ENCODE data around the gene SERTAD2.

SERTAD2 gene

GRCh38 chr2:64622443-64623241 is 31.1 kb downstream of the SERTAD2 start:
- Histone ChIP-seq H3K9ac (ENCODE audit: low read depth, low read length) (no peak overlapping the region), H3K36me3 (ENCODE audit: insufficient read depth, low read length) (no peaks in the 10 kb centered on the region), H3K4me1 (ENCODE audit: insufficient read depth, low read length) (peaks cover 36% of the 10 kb centered on the region), H3K9me3 (ENCODE audit: control insufficient read depth, insufficient read depth, low read length) (no peaks in the 10 kb centered on the region)

GRCh38 chr2:64620661-64621060 is 33.1 kb downstream of the SERTAD2 start:
- Histone ChIP-seq H3K36me3 (ENCODE audit: insufficient read depth, low read length) (no peaks in the 10 kb centered on the region), H3K9me3 (ENCODE audit: control insufficient read depth, insufficient read depth, low read length) (no peaks in the 10 kb centered on the region), H3K9ac (ENCODE audit: low read depth, low read length) (no peak overlapping the region), H3K4me1 (ENCODE audit: insufficient read depth, low read length) (peaks cover 32% of the 10 kb centered on the region)

GRCh38 chr2:64617631-64618151 is 36.0 kb downstream of the SERTAD2 start:
- H3K9ac ChIP-seq (ENCODE audit: low read depth, low read length), result no peak overlapping the region
- no peaks in the 10 kb centered on the region for H3K36me3 ChIP-seq (ENCODE audit: insufficient read depth, low read length)
- H3K4me1 ChIP-seq (ENCODE audit: insufficient read depth, low read length), result peaks cover 28% of the 10 kb centered on the region
- no peaks in the 10 kb centered on the region for H3K9me3 ChIP-seq (ENCODE audit: control insufficient read depth, insufficient read depth, low read length)

- no peaks in the 10 kb centered on the region for H3K36me3 ChIP-seq (ENCODE audit: insufficient read depth, low read length)
- H3K9me3 ChIP-seq (ENCODE audit: control insufficient read depth, insufficient read depth, low read length), result no peaks in the 10 kb centered on the region
- no peak overlapping the region for H3K9ac ChIP-seq (ENCODE audit: low read depth, low read length)
- peaks cover 21% of the 10 kb centered on the region for H3K4me1 ChIP-seq (ENCODE audit: insufficient read depth, low read length)
Observed at GRCh38 chr2:64615844-64616536, 37.7 kb downstream of the SERTAD2 start.

GRCh38 chr2:64615192-64615763 is 38.4 kb downstream of the SERTAD2 start:
- H3K9me3 ChIP-seq (ENCODE audit: control insufficient read depth, insufficient read depth, low read length), result no peaks in the 10 kb centered on the region
- no peaks in the 10 kb centered on the region for H3K36me3 ChIP-seq (ENCODE audit: insufficient read depth, low read length)
- no peak overlapping the region for H3K9ac ChIP-seq (ENCODE audit: low read depth, low read length)
- H3K4me1 ChIP-seq (ENCODE audit: insufficient read depth, low read length), result peaks cover 16% of the 10 kb centered on the region; the same call in 1 of the 2 replicates

- peaks cover 11% of the 10 kb centered on the region; the same call in 1 of the 2 replicates for H3K4me1 ChIP-seq (ENCODE audit: insufficient read depth, low read length)
- H3K36me3 ChIP-seq (ENCODE audit: insufficient read depth, low read length), result no peaks in the 10 kb centered on the region
- H3K9me3 ChIP-seq (ENCODE audit: control insufficient read depth, insufficient read depth, low read length), result no peaks in the 10 kb centered on the region
- H3K9ac ChIP-seq (ENCODE audit: low read depth, low read length), result no peak overlapping the region
Observed at GRCh38 chr2:64613276-64613675, 40.4 kb downstream of the SERTAD2 start.

DNA sequence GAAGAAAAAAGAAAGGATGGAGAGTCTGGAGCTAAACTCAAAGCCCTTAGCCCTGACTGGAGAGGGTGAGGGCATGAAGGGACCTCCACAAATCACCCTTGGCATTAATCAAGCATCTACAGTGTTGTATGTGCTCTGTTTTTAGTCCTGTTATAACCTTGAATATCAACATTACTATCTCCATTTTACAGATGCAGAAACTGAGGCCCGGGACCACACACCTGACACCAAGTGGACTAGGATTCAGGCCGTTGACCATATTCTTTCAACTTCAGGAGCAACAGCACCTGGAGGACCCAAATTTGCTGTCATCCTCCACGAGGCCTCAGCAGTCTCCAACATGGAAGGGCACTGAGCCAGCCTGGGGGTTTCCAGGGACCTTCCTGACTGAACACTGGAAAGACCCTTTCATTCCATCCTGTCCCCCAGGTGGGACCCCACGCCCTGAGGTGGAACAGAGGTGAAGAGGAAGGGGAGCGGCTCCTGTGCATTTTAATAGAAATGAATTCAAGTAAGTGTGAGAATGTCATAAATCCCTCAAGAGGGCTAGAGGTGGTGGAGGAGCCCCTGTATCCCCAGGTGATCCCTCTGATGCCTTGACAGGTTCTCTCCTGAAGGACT is 41.0 kb downstream of the SERTAD2 start:
- Histone ChIP-seq H3K4me1 (ENCODE audit: insufficient read depth, low read length) (peaks cover 6% of the 10 kb centered on the region; the same call in 1 of the 2 replicates), H3K9ac (ENCODE audit: low read depth, low read length) (no peak overlapping the region), H3K36me3 (ENCODE audit: insufficient read depth, low read length) (no peaks in the 10 kb centered on the region), H3K9me3 (ENCODE audit: control insufficient read depth, insufficient read depth, low read length) (no peaks in the 10 kb centered on the region)

DNA sequence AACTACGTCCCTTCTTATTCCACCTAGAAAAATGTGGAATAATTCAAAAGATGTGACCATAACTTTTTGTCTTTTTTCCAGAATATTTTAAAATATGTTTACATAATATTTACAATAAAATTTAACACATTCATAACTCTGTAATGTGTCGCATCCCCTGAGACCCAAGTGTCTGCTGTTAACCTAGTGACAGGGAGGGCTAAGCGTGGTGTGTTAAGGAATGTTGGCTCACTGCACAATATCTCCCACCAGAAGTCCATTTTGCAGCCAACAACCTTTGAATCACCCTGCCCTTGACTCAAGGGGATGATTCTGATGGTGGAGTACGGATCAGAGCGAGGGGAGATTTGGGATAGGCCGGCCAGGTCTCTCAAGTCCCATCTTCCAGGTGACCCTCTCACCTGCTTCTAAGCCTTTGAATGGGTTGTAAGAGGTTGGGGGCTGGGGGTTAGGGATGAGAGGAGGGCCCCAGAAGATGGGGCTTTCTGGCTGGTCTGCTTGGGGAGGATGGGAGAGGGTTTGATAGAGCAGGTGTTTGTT is 43.3 kb downstream of the SERTAD2 start:
- Histone ChIP-seq H3K4me1 (ENCODE audit: insufficient read depth, low read length) (no peaks in the 10 kb centered on the region; the same call in 1 of the 2 replicates), H3K9me3 (ENCODE audit: control insufficient read depth, insufficient read depth, low read length) (no peaks in the 10 kb centered on the region), H3K36me3 (ENCODE audit: insufficient read depth, low read length) (no peaks in the 10 kb centered on the region), H3K9ac (ENCODE audit: low read depth, low read length) (no peak overlapping the region)

DNA sequence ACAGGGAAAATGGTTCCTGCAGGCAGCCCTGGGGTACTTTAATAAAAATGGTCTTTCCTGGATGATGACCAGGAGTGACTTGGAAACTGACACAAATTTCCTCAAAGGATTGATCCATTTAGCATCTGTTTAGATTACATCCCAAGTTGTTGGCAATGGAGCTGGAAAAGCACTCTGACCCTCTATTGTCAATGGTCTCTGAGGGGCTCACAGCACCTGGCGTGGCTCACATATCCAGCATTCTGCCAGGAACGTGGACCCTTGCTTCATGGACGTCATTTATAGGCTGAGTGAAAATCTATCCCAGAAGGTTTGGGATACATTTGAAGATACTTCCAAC is 43.8 kb downstream of the SERTAD2 start:
- Histone ChIP-seq H3K36me3 (ENCODE audit: insufficient read depth, low read length) (no peaks in the 10 kb centered on the region), H3K9me3 (ENCODE audit: control insufficient read depth, insufficient read depth, low read length) (no peaks in the 10 kb centered on the region), H3K4me1 (ENCODE audit: insufficient read depth, low read length) (no peaks in the 10 kb centered on the region; the same call in 1 of the 2 replicates), H3K9ac (ENCODE audit: low read depth, low read length) (peak overlapping the region; percentile 64; the same call in 1 of the 2 replicates)

GRCh38 chr2:64609227-64609941 is 44.3 kb downstream of the SERTAD2 start:
- peak overlapping the region; percentile 64; the same call in 1 of the 2 replicates for H3K9ac ChIP-seq (ENCODE audit: low read depth, low read length)
- no peaks in the 10 kb centered on the region; the same call in 1 of the 2 replicates for H3K4me1 ChIP-seq (ENCODE audit: insufficient read depth, low read length)
- no peaks in the 10 kb centered on the region for H3K36me3 ChIP-seq (ENCODE audit: insufficient read depth, low read length)
- H3K9me3 ChIP-seq (ENCODE audit: control insufficient read depth, insufficient read depth, low read length), result no peaks in the 10 kb centered on the region

DNA sequence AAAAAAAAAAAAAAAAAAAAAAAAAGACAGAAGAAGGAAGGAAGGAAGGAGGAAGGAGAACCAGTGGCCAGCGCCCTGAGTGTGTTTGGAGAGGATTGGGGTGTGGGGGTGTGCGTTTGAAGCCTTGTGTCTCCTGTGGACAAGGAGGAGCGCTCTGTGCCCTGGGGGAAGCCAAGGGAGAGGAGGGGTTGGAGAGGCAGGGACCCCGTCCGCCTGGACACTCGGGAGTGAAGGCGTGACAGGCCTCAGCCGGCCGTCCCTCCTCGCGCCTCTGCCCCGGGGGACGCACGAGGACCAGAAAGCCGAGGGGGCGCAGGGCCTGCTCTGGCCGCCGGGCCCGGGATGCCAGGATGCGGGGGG is 44.9 kb downstream of the SERTAD2 start:
- no peaks in the 10 kb centered on the region for H3K36me3 ChIP-seq (ENCODE audit: insufficient read depth, low read length)
- H3K9me3 ChIP-seq (ENCODE audit: control insufficient read depth, insufficient read depth, low read length), result no peaks in the 10 kb centered on the region
- no peaks in the 10 kb centered on the region; the same call in 1 of the 2 replicates for H3K4me1 ChIP-seq (ENCODE audit: insufficient read depth, low read length)
- H3K9ac ChIP-seq (ENCODE audit: low read depth, low read length), result peak overlapping the region; percentile 64; the same call in 1 of the 2 replicates

DNA sequence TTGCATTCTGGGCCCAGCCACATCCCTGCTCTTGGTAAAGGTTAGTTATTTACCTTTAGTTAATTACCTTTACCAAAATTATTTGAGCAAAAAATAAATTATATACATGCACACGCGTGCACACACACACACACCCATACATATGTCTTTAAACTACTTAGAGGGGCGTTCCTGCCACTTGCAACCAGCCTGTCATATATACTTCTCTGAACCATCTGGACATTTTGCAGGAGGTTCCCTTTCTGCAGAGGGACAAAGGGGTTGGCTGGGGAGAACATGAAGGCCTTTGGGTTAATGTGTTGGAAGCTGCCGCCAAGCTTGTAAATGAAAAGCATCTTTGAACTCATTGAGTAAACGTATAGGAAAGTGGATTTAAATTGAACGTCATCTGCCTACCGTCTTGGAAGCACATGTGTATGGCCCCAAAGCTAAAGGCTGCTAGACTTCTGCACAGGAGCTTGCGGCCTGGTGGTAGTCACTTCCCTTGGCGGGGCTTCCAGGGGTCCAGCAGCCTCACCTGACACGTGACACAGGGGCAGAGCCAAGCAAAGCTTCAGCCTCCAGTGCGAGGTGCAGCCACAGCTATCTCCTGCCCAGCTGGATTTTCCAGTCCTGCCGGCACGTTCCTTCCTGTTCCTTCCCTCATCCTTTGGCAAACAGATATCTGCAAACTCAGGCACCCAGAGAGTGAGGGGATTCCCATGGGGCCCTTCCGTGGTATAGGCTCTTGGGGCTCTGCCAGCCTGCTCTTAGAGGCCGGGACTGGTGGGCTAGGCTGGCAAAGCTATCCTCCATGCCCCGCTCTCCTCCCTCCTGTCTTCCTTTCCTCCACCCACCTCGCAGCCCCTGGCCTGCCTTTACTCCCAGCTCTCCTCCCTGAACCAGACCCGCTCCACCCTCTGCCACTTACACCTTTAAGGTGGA is 46.1 kb downstream of the SERTAD2 start:
- Histone ChIP-seq H3K4me1 (ENCODE audit: insufficient read depth, low read length) (no peaks in the 10 kb centered on the region; the same call in 1 of the 2 replicates), H3K36me3 (ENCODE audit: insufficient read depth, low read length) (no peaks in the 10 kb centered on the region), H3K9ac (ENCODE audit: low read depth, low read length) (no peak overlapping the region; the same call in 1 of the 2 replicates), H3K9me3 (ENCODE audit: control insufficient read depth, insufficient read depth, low read length) (no peaks in the 10 kb centered on the region)

Measured in ES-I3 (cell line).